ENCODE results near the gene CDC20B. TPM values are rescaled to one million over a fixed set of nuclear protein-coding genes. Genes with fewer than 3 reads are reported as not detected.

The CDC20B gene
- total and polyA plus RNA-seq, 2 of the 8 experiments (the other 6 are each of a cell fraction or from before 2014, with no cell fraction given) = 0.06 TPM; not detected in 1

DNA sequence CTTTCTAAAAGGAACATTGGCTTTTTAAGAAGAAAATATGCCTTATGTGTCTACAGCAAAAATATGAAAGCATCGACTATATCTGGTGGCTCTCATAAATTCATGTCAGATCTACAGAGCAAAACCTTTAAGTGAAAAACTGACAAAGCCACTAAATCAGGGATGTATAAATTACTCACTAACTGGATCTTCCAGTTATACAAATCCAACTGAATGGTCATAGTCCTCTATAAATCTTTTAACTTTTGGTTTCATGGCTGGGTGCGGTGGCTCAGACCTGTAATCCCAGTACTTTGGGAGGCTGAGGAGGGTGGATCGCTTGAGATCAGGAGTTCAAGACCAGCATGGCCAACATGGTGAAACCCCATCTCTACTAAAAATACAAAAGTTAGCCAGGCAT lies 99.8 kb downstream of the CDC20B start (continued):
- no peak for TF ChIP-seq RXRA (IDR thresholded peaks at IDR 0.05; ENCODE audit: insufficient read depth, low read depth, low read length)
- no peak for TF ChIP-seq NANOG (IDR thresholded peaks at IDR 0.05; ENCODE audit: insufficient read depth, low read depth, low read length, poor library complexity, severe bottlenecking)
- TF ChIP-seq CHD7 (IDR thresholded peaks at IDR 0.05; ENCODE audit: insufficient replicate concordance, low read length) = no peak

Measured in H1 (cell line).